Fibroblast of villous mesenchyme (primary cell): ENCODE measurements around the gene OR5AK2. TPM values are rescaled to one million over a fixed set of nuclear protein-coding genes. Genes with fewer than 3 reads are reported as not detected.

ENCODE experiments used
- DNase-seq: peaks from one replicate; pipeline ENCODE4 v3.0.0-alpha.2; 2010; ENCODE audit warnings: low read depth
- H3K4me3 ChIP-seq: 2 replicates; pipeline ENCODE4 v1.5.1; 2011; ENCODE audit warnings: low read depth, mild to moderate bottlenecking, low read length
- CTCF ChIP-seq: IDR thresholded peaks from 2 replicates; pipeline ENCODE4 v1.5.1; 2012; ENCODE audit warnings: low read depth, mild to moderate bottlenecking, low read length; ENCODE audit not compliant: insufficient read depth
- total RNA-seq: library from RNA; depleted of rRNA; stranded (reverse); fragments of >200 nt; gene quantifications from 2 replicates; pipeline ENCODE4 v1.2.3, GENCODE V29; 2012

The OR5AK2 gene
- total RNA-seq, 1 donor: not detected

DNA sequence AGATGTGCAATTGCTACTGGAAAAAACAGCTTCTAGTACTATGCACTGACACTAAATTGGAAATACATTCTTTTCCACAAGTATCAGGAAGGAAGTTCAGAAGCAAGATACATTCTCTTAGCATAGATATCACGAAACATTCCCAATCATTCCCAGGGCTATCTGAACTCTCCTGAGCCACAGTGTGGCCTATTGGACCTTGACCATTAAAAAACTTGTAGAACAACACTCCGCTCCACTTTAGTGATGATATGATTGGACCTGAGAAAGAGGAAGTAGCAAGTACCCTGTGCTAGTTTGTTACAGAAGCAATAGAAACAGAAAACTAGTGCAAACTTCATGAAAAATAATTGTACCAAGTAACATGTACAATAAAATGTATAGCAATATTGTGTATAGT is 11.4 kb upstream of the OR5AK2 start:
- no peak overlapping the region for H3K4me3 ChIP-seq
- no peak for DNase-seq
- no peak for TF ChIP-seq CTCF

DNA sequence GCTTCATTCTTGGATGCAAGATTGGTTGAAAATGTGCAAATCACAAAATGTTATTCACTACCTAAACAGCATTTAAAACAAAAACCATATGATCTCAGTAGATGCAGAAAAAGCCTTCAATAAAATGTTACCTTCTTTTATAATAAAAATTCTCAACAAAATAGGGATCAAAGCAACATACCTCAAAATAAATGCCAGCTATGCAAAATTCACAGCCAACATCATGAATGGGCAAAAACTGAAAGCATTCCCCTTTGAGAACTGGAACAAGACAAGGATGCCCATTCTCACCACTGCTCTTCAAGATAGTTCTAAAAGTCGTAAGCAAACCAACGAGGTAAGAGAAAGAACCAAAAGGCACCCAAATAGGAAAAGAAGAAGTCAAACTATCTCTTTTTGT is 2.0 kb downstream of the OR5AK2 start:
- H3K4me3 ChIP-seq: no peak overlapping the region
- TF ChIP-seq CTCF: no peak
- no peak for DNase-seq

DNA sequence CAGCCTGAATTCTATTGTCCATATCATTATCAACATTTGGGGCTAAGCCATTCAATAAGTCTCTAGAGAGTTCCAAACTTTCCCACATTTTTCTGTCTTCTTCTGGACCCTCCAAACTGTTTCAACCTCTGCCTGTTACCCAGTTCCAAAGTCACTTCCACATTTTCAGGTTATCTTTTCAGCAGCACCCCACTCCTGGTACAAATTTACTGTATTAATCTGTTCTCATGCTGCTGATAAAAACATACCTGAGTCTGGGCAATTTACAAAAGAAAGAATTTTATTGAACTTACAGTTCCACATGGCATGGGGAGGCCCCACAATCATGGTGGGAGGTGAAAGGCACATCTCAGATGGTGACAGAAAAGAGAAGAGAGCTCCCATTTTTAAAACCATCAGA is 5.8 kb downstream of the OR5AK2 start:
- DNase-seq: no peak
- H3K4me3 ChIP-seq: no peak overlapping the region
- no peak for TF ChIP-seq CTCF

GRCh38 chr11:57001674-57002401 is 13.1 kb downstream of the OR5AK2 start:
- H3K4me3 ChIP-seq: no peak overlapping the region
- peak; percentile 42 for TF ChIP-seq CTCF
- peak; percentile 6 for DNase-seq

GRCh38 chr11:57008373-57008772 is 19.7 kb downstream of the OR5AK2 start:
- DNase-seq: no peak
- no peak for TF ChIP-seq CTCF
- no peak overlapping the region for H3K4me3 ChIP-seq

DNA sequence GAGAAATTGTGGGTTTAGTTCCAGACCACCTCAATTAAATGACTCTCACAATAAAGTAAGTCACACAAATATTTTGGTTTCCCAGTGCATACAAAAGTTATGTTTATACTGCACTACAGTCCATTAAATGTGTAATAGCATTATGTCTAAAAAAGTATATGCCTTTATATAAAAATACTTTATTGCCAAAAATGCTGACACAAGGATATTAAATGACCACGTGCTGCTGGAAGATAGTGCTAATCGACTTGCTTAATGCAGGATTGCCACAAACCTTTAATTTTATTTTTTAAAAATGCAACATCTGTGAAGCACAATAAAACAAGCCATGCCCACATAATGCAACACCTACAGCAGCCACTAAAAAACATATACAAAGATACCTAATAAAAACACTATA is 27.0 kb downstream of the OR5AK2 start:
- no peak for TF ChIP-seq CTCF
- no peak for DNase-seq

GRCh38 chr11:57031556-57031955 is 42.8 kb downstream of the OR5AK2 start:
- no peak for DNase-seq
- H3K4me3 ChIP-seq: no peak overlapping the region
- TF ChIP-seq CTCF: no peak

More for the DNA sequence above, 27.0 kb downstream of the OR5AK2 start:
- no peak overlapping the region for H3K4me3 ChIP-seq
